GM19397 (cell line): ENCODE data around the gene HLA-DQB2.
"Not testable (repeated sequence)": the region's sequence is repeated elsewhere in the genome, so short reads cannot be mapped to it uniquely, and the experiment has no call there.

Experiments used
- ATAC-seq: cut with Tn5 transposase; IDR thresholded peaks from one replicate; pipeline ENCODE4 v1.9.1; 2021; ENCODE audit warnings: mild to moderate bottlenecking, moderate library complexity; ENCODE audit not compliant: unreplicated experiment

The HLA-DQB2 gene

DNA sequence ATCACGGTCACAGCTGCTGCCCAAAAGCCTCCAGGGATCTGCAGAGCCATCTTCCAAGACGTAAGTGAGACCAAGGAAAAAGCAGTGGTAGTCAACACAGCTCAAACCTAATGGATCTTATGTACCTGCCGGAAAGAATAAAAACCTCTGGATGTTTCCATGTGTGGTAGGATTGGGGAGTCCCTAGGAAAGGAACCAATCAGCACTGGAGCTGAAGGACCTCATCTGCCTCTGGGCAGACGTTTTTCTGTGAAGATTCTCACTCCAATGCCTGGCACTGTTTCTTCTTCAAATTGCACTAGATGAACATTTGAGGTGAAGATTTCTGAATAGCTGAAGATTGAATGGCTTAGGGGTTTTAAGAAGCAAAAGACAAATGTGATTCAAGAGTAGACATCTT, at the start of gene HLA-DQB2:
Gene HLA-DQB2 (minus strand): TSS at position 112 of the 400 bp plus-strand sequence. CDS start 62 bp downstream, at position 50.
- ATAC-seq = no peak

GRCh38 chr6:32809171-32809570, 45.8 kb upstream of the HLA-DQB2 start:
- ATAC-seq = no peak

GRCh38 chr6:32807020-32807580, 43.8 kb upstream of the HLA-DQB2 start:
- ATAC-seq = no peak

DNA sequence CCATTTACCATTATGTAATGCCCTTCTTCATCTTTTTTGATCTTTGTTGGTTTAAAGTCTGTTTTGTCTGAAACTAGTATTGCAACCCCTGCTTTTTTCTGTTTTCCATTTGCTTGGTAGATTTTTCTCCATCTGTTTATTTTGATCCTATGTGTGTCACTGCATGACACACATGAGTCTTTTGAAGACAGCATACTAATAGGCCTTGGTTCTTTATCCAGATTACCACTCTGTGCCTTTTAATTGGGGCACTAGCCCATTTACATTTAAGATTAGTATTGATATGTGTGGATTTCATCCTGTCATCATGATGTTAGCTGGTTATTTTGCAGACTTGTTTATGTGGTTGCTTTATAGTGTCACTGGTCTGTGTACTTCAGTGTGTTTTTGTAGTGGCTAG, 42.1 kb upstream of the HLA-DQB2 start:
- not testable (repeated sequence) for ATAC-seq

DNA sequence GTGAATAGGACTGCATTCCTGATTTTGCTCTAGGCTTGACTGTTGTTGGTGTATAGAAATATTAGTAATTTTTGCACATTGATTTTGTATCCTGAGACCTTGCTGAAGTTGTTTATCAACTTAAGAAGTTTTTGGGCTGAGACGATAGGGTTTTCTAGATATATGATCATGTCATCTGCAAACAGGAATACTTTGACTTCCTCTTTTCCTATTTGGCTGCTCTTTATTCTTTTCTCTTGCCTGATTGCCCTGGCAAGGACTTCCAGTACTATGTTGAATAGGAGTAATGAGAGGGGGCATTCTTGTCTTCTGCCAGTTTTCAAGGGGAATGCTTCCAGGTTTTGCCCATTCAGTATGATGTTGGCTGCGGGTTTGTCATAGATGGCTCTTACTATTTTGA, 40.1 kb upstream of the HLA-DQB2 start:
- ATAC-seq = no peak

DNA sequence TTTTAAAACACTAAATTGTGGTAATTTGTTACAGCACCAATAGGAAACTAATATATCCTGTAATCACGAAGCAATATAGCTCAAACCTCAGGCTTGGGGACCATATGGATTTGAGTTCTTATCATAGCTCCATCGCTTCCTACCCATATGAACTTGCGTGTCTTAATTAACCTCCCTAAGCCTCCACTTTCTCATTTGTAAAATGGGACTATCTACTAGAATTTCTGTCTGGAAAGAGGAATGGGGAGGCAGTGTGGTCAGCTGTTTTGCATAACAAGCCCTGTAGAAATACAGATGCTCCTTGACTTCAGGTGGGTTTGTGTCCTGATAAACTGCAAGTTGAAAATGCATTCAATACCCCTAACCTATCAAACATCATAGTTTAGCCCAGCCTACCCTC, 36.4 kb upstream of the HLA-DQB2 start:
- ATAC-seq = no peak

- no peak for ATAC-seq
Observed at GRCh38 chr6:32799168-32799567, 35.8 kb upstream of the HLA-DQB2 start.

DNA sequence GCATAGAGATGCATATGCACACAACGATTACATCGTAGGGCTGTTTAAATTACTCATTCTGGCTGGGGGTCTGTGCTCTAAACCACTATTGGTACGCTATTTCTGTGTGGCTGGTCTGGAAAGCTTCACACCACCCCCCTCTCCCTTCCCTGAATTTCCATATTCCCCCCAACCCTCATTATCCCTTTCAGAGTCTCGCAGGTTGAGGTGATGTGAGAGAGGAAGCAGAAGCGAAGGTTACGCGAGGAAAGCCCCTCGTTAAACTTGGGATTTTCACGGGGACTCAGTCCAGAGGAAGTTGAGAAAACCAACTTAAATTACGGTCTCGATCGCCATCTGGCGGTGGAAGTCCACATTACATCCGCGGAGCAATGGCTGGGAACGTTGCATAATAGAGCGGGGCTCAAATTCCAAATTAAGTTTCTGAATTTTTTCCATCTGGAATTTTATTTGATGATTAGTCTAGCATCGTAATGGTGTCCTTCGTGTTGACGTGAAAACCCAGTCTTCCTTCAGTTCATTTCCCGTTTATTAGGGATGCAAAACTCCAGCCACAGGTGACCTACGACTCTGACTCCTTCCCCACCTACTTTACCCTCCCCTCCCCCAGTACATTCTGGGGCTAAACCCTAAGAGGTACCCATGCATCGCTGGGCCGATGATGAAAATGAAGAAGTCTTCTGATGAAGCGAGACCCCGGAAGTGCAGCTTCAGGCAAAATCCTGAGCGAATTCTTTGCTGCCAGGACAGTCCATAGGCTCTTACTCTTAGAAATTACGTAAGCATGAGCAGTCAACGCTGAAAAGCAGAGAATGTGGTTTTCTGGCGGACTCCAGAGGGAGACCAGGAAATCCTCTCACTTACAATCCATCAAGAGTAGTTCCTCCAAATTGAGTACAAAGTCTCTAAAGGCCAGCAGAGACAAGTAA, 33.8 kb upstream of the HLA-DQB2 start:
- ATAC-seq = no peak

DNA sequence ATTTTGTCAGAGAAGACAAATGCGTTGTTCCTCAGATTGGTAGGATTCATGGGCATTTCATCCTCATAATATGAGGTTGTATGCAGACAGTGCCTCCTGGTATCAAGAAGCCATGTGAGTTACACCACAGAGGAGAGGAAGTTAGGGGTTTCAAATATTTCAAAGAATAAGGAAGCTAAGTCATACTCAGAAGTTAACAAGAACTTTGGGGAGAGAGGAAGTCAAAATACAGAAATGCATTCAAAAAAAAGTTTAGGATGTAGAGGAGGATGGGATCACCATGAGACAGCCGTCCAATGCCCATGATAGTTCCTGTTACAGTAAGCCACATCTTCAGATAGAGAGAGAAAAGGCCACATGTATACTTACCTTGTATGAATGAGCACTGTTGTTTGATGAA, 31.2 kb upstream of the HLA-DQB2 start:
- ATAC-seq = no peak

DNA sequence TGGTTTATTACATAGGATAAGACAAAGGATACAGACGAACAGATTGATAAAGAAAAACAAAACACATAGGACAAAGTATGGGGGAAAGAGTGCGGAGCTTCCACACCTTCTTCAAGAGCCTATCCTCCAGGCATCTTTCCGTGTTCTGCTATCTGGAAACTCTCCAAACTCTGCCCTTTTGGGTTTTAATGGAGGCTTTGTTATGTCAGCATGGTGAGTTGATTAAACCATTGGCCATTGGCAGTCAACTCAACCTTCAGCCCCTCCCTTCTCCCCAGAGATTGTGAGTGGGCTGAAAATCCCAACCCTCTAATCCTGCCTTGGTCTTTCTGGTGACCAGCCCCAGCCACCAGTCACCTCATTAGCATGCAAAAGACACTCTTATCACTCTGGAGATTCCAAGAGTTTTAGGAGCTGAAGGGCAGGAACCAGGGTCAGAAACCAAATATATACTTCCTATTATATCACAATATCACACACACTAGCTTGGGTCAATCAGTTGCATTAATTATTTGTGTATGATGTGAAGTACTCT, 29.6 kb upstream of the HLA-DQB2 start:
- ATAC-seq = no peak

DNA sequence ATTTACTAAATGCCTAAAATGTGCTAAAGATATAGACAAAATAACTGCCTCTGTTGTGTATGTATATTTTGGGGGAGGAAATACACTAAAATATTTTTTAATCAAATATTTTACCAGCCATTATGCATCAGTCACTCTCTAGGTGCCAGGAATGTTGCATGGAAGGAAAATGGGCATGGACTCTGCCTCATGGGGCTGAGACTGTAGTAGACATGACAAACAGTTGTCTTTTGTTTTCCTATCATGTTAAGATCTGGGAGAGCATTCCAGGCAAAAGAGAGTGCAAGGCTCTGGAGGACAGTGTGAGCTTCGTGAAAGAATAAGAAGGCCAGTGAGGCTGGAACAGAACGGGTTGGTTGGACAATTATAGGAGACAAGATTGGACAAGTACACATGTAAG, 27.0 kb upstream of the HLA-DQB2 start:
- no peak for ATAC-seq

GRCh38 chr6:32785781-32786533, 22.6 kb upstream of the HLA-DQB2 start:
- no peak for ATAC-seq

DNA sequence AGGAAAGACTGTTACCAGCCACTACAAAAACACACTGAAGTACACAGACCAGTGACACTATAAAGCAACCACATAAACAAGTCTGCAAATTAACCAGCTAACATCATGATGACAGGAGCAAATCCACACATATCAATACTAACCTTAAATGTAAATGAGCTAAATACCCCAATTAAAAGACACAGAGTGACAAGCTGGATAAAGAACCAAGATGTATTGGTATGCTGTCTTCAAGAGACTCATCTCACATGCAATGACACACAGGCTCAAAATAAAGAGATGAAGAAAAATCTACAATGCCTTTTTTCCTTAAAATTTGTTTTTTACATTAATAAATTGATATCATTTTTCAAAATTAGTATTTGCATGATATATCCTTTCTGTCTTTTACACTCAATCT, 19.6 kb upstream of the HLA-DQB2 start:
- ATAC-seq = not testable (repeated sequence)

DNA sequence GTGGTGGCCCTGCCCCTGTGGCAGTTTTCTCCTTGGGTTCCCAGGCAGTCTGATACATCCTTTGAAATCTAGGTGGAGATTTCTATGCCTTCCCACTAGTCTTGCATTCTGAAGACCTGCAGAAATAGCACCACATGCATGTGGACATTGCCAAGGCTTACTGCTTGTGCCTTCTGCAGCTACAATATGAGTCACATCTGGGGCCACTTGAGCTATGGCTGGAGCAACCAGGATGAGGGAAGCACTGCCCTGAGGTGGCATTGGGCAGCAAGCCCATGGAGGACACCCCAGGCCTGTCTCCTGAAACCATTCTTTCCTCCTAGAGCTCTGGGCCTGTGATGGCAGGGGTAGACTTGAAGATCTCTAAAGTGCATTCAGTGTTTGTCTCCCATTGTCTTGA, 15.7 kb upstream of the HLA-DQB2 start:
- ATAC-seq = no peak

GRCh38 chr6:32775071-32775470, 11.7 kb upstream of the HLA-DQB2 start:
- ATAC-seq = no peak

GRCh38 chr6:32774426-32774825, 11.1 kb upstream of the HLA-DQB2 start:
- ATAC-seq = no peak

GRCh38 chr6:32772656-32773055, 9.3 kb upstream of the HLA-DQB2 start:
- ATAC-seq = no peak

GRCh38 chr6:32764048-32764447, 716 bp upstream of the HLA-DQB2 start:
- no peak for ATAC-seq

- ATAC-seq = no peak
Observed at GRCh38 chr6:32761548-32761947, 1.8 kb downstream of the HLA-DQB2 start.

DNA sequence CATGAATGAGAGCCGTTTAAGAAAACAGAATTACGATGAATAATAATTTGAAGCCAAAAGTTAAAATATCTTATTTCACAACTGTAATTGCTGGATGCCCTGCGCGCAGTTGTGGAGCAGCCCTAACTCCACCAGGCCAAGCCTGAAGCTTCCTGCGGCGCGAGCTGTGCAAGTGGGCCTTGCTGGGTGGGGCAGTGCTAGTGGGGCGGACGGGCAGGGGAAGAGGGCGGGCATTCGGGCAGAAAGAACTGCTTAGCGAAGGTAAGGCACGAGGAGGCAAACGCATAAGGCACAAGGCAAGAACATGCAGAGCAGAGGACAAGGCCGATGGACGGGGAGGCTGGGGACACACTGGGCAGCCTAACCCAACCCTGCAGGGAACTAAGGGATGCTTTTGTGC, 2.3 kb downstream of the HLA-DQB2 start:
- no peak for ATAC-seq

- ATAC-seq = no peak
Observed at GRCh38 chr6:32759669-32760068, 3.7 kb downstream of the HLA-DQB2 start.
